HCT116 (cell line): ENCODE data around the gene SEMA6A. TPM values are rescaled to one million over a fixed set of nuclear protein-coding genes. Genes with fewer than 3 reads are reported as not detected.

Experiments used
- ATAC-seq: fragments of 200-7000 bp; cut with Tn5 transposase; 2 replicates; pipeline ENCODE4 v1.9.1; 2020; ENCODE audit warnings: mild to moderate bottlenecking, moderate library complexity
- BruUV-seq: library from RNA; stranded (reverse); fragments of 400-500 nt; replicated peaks from 2 replicates; lab custom pipeline; 2021; lab: Mats Ljungman, UMichigan
- CTCF ChIA-PET: fragments of 300-600 bp; sonication (Branson Sonifier 250); formaldehyde crosslinking; loops from one replicate; lab custom pipeline; 2021; ENCODE audit warnings: antibody characterized with exemption; lab: Charles Lee
- POLR2A ChIA-PET: fragments of 300-600, 350-600 bp; sonication (Branson Sonifier 250); formaldehyde crosslinking; loops from one replicate; lab custom pipeline; 2021; ENCODE audit warnings: antibody characterized with exemption; lab: Charles Lee
- RAD21 ChIA-PET, 2 experiments: fragments of 300-600 bp; sonication (Branson Sonifier 250); formaldehyde crosslinking; loops; one replicate each; lab custom pipeline; 2023; ENCODE audit warnings: low total read pairs in 2 of 2; ENCODE audit not compliant: uncharacterized antibody in 2 of 2, unreplicated experiment in 2 of 2, low non-redundant PET in 1 of 2; lab: Charles Lee
- DNase-seq: peaks from one replicate; pipeline ENCODE4 v3.0.0-alpha.2; 2010; ENCODE audit warnings: low read depth, low spot score
- H2AFZ ChIP-seq: fragments of 200-600 bp; shearing (Covaris generic), sonication (generic); 2 replicates; pipeline ENCODE4 v1.6.1; 2017; ENCODE audit warnings: low read depth, mixed run types, mixed read lengths, antibody characterized with exemption, low read length; ENCODE audit not compliant: poor library complexity, severe bottlenecking
- H3K27ac ChIP-seq: 2 replicates; pipeline ENCODE4 v1.5.1; 2012; ENCODE audit warnings: low read depth, low read length
- H3K27me3 ChIP-seq: fragments of 200-600 bp; sonication (generic); 2 replicates; pipeline ENCODE4 v1.6.1; 2016; ENCODE audit warnings: mixed run types, low read length, mixed read lengths; ENCODE audit not compliant: insufficient read depth
- H3K36me3 ChIP-seq, 2 experiments: fragments of 200-500 bp in 1 of 2; fragments of 200-600 bp in 1 of 2; sonication (Bioruptor generic) in 1 of 2; sonication (generic) in 1 of 2; 2 replicates each; pipeline versions ENCODE4 v1.5.1 to v1.6.1; 2014 to 2016; ENCODE audit warnings: low read length in 2 of 2, inconsistent platforms in 1 of 2, mixed read lengths in 1 of 2, mixed run types in 1 of 2; ENCODE audit not compliant: insufficient read depth in 2 of 2, control insufficient read depth in 1 of 2
- H3K4me1 ChIP-seq, 2 experiments: fragments of 200-600 bp in 1 of 2; sonication (generic) in 1 of 2; 2 replicates each; pipeline versions ENCODE4 v1.5.1 to v1.6.1; 2012 to 2017; ENCODE audit warnings: low read length in 2 of 2, inconsistent platforms in 1 of 2, mild to moderate bottlenecking in 1 of 2, mixed read lengths in 1 of 2, mixed run types in 1 of 2, moderate library complexity in 1 of 2; ENCODE audit not compliant: insufficient read depth in 2 of 2, control insufficient read depth in 1 of 2
- H3K4me2 ChIP-seq: fragments of 200-600 bp; sonication (generic); 2 replicates; pipeline ENCODE4 v1.6.1; 2017; ENCODE audit warnings: mixed run types, low read length, mixed read lengths
- H3K4me3 ChIP-seq, 2 experiments: fragments of 200-600 bp in 1 of 2; sonication (generic) in 1 of 2; replicated peaks in 1 of 2; 2 replicates each; pipeline ENCODE4 v1.5.1; 2011 to 2016; ENCODE audit warnings: low read length in 2 of 2, control low read depth in 1 of 2, low read depth in 1 of 2, mild to moderate bottlenecking in 1 of 2, mixed read lengths in 1 of 2, mixed run types in 1 of 2
- H3K79me2 ChIP-seq: fragments of 200-600 bp; sonication (generic); 2 replicates; pipeline ENCODE4 v1.6.1; 2017; ENCODE audit warnings: mild to moderate bottlenecking, mixed run types, low read length, moderate library complexity, mixed read lengths; ENCODE audit not compliant: insufficient read depth
- H3K9ac ChIP-seq: fragments of 200-600 bp; sonication (generic); 2 replicates; pipeline ENCODE4 v1.6.1; 2016; ENCODE audit warnings: low read length, mixed read lengths
- H3K9me2 ChIP-seq: fragments of 200-600 bp; sonication (generic), shearing (Covaris generic); 2 replicates; pipeline ENCODE4 v1.6.1; 2017; ENCODE audit warnings: mixed run types, mild to moderate bottlenecking, moderate library complexity; ENCODE audit not compliant: insufficient read depth
- H3K9me3 ChIP-seq, 2 experiments: fragments of 200-500 bp in 1 of 2; fragments of 200-600 bp in 1 of 2; sonication (Bioruptor generic) in 1 of 2; sonication (generic) in 1 of 2; 2 replicates each; pipeline ENCODE4 v1.6.1; 2014 to 2017; ENCODE audit warnings: low read length in 2 of 2, mixed read lengths in 2 of 2, inconsistent platforms in 1 of 2, low read depth in 1 of 2, mild to moderate bottlenecking in 1 of 2, mixed run types in 1 of 2, moderate library complexity in 1 of 2; ENCODE audit not compliant: control insufficient read depth in 1 of 2, insufficient read depth in 1 of 2
- H4K20me1 ChIP-seq: fragments of 200-600 bp; sonication (generic), shearing (Covaris generic); 2 replicates; pipeline ENCODE4 v1.6.1; 2017; ENCODE audit warnings: mixed run types, mild to moderate bottlenecking, moderate library complexity; ENCODE audit not compliant: insufficient read depth
- ATF3 ChIP-seq: IDR thresholded peaks from 2 replicates; pipeline ENCODE4 v1.6.1; 2012
- CTCF ChIP-seq, 3 experiments: fragments of 200-600 bp in 1 of 3; sonication (generic) in 1 of 3; IDR thresholded peaks in 2 of 3; conservative IDR thresholded peaks in 1 of 3; 2 replicates each; pipeline ENCODE4 v1.5.1; 2012 to 2017; ENCODE audit warnings: low read depth in 2 of 3, low read length in 2 of 3, antibody characterized with exemption in 1 of 3, borderline replicate concordance in 1 of 3, control low read depth in 1 of 3, mild to moderate bottlenecking in 1 of 3, mixed read lengths in 1 of 3, mixed run types in 1 of 3, moderate library complexity in 1 of 3; ENCODE audit not compliant: insufficient read depth in 1 of 3
- EGR1 ChIP-seq: IDR thresholded peaks from 2 replicates; pipeline ENCODE4 v1.6.1; 2012; ENCODE audit warnings: low read depth
- ELF1 ChIP-seq: IDR thresholded peaks from 2 replicates; pipeline ENCODE4 v1.6.1; 2012; ENCODE audit warnings: low read depth, borderline replicate concordance
- EZH2 ChIP-seq: fragments of 200-600 bp; sonication (generic); IDR thresholded peaks from 2 replicates; pipeline ENCODE4 v1.6.1; 2017; ENCODE audit warnings: antibody characterized with exemption, mixed run types
- EZH2phosphoT487 ChIP-seq: fragments of 200-600 bp; IDR thresholded peaks from 2 replicates; pipeline ENCODE4 v1.6.1; 2018; ENCODE audit warnings: antibody characterized with exemption, borderline replicate concordance
- FOSL1 ChIP-seq: IDR thresholded peaks from 2 replicates; pipeline ENCODE4 v1.6.1; 2012; ENCODE audit warnings: low read depth
- JUND ChIP-seq: IDR thresholded peaks from 2 replicates; pipeline ENCODE4 v1.6.1; 2012
- MAX ChIP-seq: IDR thresholded peaks from 2 replicates; pipeline ENCODE4 v1.6.1; 2012
- POLR2AphosphoS5 ChIP-seq: IDR thresholded peaks from 2 replicates; pipeline ENCODE4 v1.6.1; 2011; ENCODE audit warnings: mild to moderate bottlenecking, low read depth, low read length, moderate library complexity
- RAD21 ChIP-seq: IDR thresholded peaks from 2 replicates; pipeline ENCODE4 v1.6.1; 2012; ENCODE audit warnings: low read depth, mild to moderate bottlenecking
- SIN3A ChIP-seq: IDR thresholded peaks from 2 replicates; pipeline ENCODE4 v1.6.1; 2012; ENCODE audit warnings: low read depth
- SRF ChIP-seq: IDR thresholded peaks from 2 replicates; pipeline ENCODE4 v1.6.1; 2012; ENCODE audit warnings: low read depth
- TCF7L2 ChIP-seq: IDR thresholded peaks from 2 replicates; pipeline ENCODE4 v1.7.0; 2011; ENCODE audit warnings: borderline replicate concordance, inconsistent platforms; ENCODE audit not compliant: insufficient read depth, insufficient read length; ENCODE audit errors: extremely low read depth
- YY1 ChIP-seq: IDR thresholded peaks from 2 replicates; pipeline ENCODE4 v1.6.1; 2011; ENCODE audit warnings: low read length, low read depth, moderate library complexity, mild to moderate bottlenecking; ENCODE audit not compliant: insufficient replicate concordance; ENCODE audit errors: extremely low read depth
- ZNF274 ChIP-seq: fragments of 200-500 bp; sonication (Bioruptor generic); IDR thresholded peaks from 2 replicates; pipeline ENCODE4 v1.6.1; 2014; ENCODE audit warnings: mild to moderate bottlenecking, low read depth, low read length, inconsistent platforms
- intact Hi-C: fragments of 100-400 bp; cut with micrococcal nuclease; formaldehyde crosslinking; loops from 2 replicates; pipeline ENCODE4 v1.10.0; 2022
- total RNA-seq: library from RNA; stranded (reverse); gene quantifications from one replicate; pipeline ENCODE4 v1.2.1, GENCODE V29; 2021; ENCODE audit not compliant: unreplicated experiment

The SEMA6A gene
- total RNA-seq, 1 experiment from 2014 or later: 6.7 TPM

GRCh38 chr5:116441223-116441622 lies 133.4 kb downstream of the SEMA6A start:
- Histone ChIP-seq H3K36me3 (no peaks in the 10 kb centered on the region), H3K27me3 (no peaks in the 10 kb centered on the region), H3K9me2 (no peaks in the 10 kb centered on the region), H4K20me1 (no peaks in the 10 kb centered on the region), H3K4me2 (no peak overlapping the region), H3K79me2 (no peaks in the 10 kb centered on the region), H3K27ac (no peak overlapping the region), H3K9ac (no peak overlapping the region), H2AFZ (no peak overlapping the region), H3K4me1 (no peaks in the 10 kb centered on the region), H3K4me3 (no peak overlapping the region), H3K9me3 (no peaks in the 10 kb centered on the region)
- ChIA-PET RAD21 (no interaction called here), POLR2A (no interaction called here), CTCF (no interaction called here)
- ATAC-seq: no peak
- DNase-seq: no peak
- TF ChIP-seq POLR2AphosphoS5 (no peak), FOSL1 (no peak), ATF3 (no peak), EGR1 (no peak), SIN3A (no peak), RAD21 (no peak), TCF7L2 (no peak), JUND (no peak), MAX (no peak), ZNF274 (no peak), EZH2phosphoT487 (no peak), SRF (no peak), ELF1 (no peak), YY1 (no peak), CTCF (IDR thresholded peaks at IDR 0.05 in 2 of 3, conservative IDR thresholded peaks at IDR 0.05 in 1 of 3; ENCODE audit: borderline replicate concordance in 1 of 3, insufficient read depth in 1 of 3, low read depth in 2 of 3, low read length in 2 of 3) (no peak), EZH2 (no peak)
- BruUV-seq: no TSS peak
- intact Hi-C loops: no loop called here
